ENCODE data around the gene ADD1. TPM values are rescaled to one million over a fixed set of nuclear protein-coding genes. Genes with fewer than 3 reads are reported as not detected.

Gene ADD1
- total and polyA plus RNA-seq, 2 donors (not counting 1 experiment from before 2014, with no cell fraction given) = 302 to 383 TPM

GRCh38 chr4:2807571-2807970 lies 36.1 kb upstream of the ADD1 start:
- no peaks in the 10 kb centered on the region for H3K27me3 Mint-ChIP-seq
- ChIA-PET CTCF (interaction anchor here (0.5 to 1.4 kb wide), 2 partner anchors 22 to 1098 kb away, joined by 3 read pairs; no protein-coding TSS in a partner anchor), POLR2A (interaction anchor here (0.5 to 1.5 kb wide), 4 partner anchors 9 to 244 kb away, joined by 3 to 5 read pairs (median 4); no protein-coding TSS in a partner anchor)
- H3K4me1 ChIP-seq (ENCODE audit: control insufficient read depth in 2 of 2, insufficient read depth in 2 of 2, low read length in 2 of 2) = peaks cover 90 to 95% of the 10 kb centered on the region in 2 donors
- no peaks in the 10 kb centered on the region for H3K27me3 ChIP-seq (replicated peaks in 1 of 4; ENCODE audit: control extremely low read depth in 1 of 4, control insufficient read depth in 3 of 4, insufficient read depth in 4 of 4, low read length in 3 of 4)
- H3K4me2 ChIP-seq (replicated peaks; ENCODE audit: low read depth, low read length, poor library complexity, severe bottlenecking) = peak overlapping the region; percentile 91
- 97% methylated on average over 13 of the region's 13 CpGs for WGBS (ENCODE audit: insufficient coverage)
- H3K4me3 ChIP-seq (ENCODE audit: control extremely low read depth in 1 of 5, extremely low read depth in 1 of 5, insufficient read depth in 1 of 5, low read depth in 2 of 5, low read length in 4 of 5) = no peak overlapping the region
- TF ChIP-seq, protein P1, sequence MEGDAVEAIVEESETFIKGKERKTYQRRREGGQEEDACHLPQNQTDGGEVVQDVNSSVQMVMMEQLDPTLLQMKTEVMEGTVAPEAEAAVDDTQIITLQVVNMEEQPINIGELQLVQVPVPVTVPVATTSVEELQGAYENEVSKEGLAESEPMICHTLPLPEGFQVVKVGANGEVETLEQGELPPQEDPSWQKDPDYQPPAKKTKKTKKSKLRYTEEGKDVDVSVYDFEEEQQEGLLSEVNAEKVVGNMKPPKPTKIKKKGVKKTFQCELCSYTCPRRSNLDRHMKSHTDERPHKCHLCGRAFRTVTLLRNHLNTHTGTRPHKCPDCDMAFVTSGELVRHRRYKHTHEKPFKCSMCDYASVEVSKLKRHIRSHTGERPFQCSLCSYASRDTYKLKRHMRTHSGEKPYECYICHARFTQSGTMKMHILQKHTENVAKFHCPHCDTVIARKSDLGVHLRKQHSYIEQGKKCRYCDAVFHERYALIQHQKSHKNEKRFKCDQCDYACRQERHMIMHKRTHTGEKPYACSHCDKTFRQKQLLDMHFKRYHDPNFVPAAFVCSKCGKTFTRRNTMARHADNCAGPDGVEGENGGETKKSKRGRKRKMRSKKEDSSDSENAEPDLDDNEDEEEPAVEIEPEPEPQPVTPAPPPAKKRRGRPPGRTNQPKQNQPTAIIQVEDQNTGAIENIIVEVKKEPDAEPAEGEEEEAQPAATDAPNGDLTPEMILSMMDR (IDR thresholded peaks at IDR 0.05) = no peak
- no peak for TF ChIP-seq EZH2 (IDR thresholded peaks at IDR 0.05; ENCODE audit: borderline replicate concordance, insufficient read depth, low read depth, low read length, poor library complexity, severe bottlenecking)
- intact Hi-C loops (cut with micrococcal nuclease) = no loop called here
- peaks cover 0 to 10% of the 10 kb centered on the region in 2 experiments for H3K36me3 ChIP-seq (replicated peaks in 1 of 2; ENCODE audit: control extremely low read depth in 1 of 2, control insufficient read depth in 1 of 2, extremely low read depth in 1 of 2, insufficient read depth in 2 of 2, low read length in 1 of 2)
- peak overlapping the region; percentile 80 for H3K4me3 Mint-ChIP-seq
- H3K4me1 Mint-ChIP-seq = peaks cover 79% of the 10 kb centered on the region
- H3K9me3 Mint-ChIP-seq (ENCODE audit: insufficient read depth) = no peaks in the 10 kb centered on the region
- peak overlapping the region; percentile 88 to 89 for H3K27ac ChIP-seq (ENCODE audit: low read length in 2 of 2)
- H3K27ac Mint-ChIP-seq = peak overlapping the region; percentile 96
- H3K9ac ChIP-seq (ENCODE audit: low read length) = no peak overlapping the region
- no peaks in the 10 kb centered on the region for H4K20me1 ChIP-seq (ENCODE audit: control insufficient read depth, insufficient read depth, low read length, poor library complexity, severe bottlenecking)
- no peak for ATAC-seq (ENCODE audit: low read depth)
- H3K79me2 ChIP-seq (ENCODE audit: control insufficient read depth, insufficient read depth, low read length) = peaks cover 91% of the 10 kb centered on the region
- H2AFZ ChIP-seq (ENCODE audit: insufficient read depth, low read depth, low read length, poor library complexity, severe bottlenecking) = no peak overlapping the region
- H3K9me3 ChIP-seq (ENCODE audit: control extremely low read depth in 1 of 3, control insufficient read depth in 2 of 3, insufficient read depth in 1 of 3, low read length in 2 of 3) = no peaks in the 10 kb centered on the region
- no peak for DNase-seq

DNA sequence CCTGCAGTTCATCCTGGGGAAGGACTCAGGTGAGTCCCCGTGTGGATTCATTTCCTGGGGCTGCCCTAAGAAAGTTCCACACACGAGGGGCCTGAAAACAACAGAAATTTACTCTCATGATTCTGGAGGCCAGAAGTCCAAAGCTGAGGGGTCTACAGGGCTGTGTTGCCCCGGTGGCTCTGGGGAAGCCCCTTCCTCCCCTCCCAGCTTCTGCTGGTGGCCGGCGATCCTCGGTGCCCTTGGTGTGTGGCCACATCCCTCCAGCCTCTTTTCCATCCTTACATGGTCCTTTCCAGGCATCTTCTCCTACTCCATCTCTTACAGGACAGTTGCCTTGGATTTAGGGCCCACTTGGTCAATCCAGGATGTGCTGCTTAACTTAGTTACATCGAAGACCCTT lies 35.6 kb upstream of the ADD1 start:
- Histone ChIP-seq H2AFZ (ENCODE audit: insufficient read depth, low read depth, low read length, poor library complexity, severe bottlenecking) (no peak overlapping the region), H3K4me1 (ENCODE audit: control insufficient read depth in 2 of 2, insufficient read depth in 2 of 2, low read length in 2 of 2) (peaks cover 89 to 95% of the 10 kb centered on the region in 2 donors), H4K20me1 (ENCODE audit: control insufficient read depth, insufficient read depth, low read length, poor library complexity, severe bottlenecking) (peaks cover 3% of the 10 kb centered on the region), H3K4me3 (ENCODE audit: control extremely low read depth in 1 of 5, extremely low read depth in 1 of 5, insufficient read depth in 1 of 5, low read depth in 2 of 5, low read length in 4 of 5) (no peak overlapping the region), H3K4me2 (replicated peaks; ENCODE audit: low read depth, low read length, poor library complexity, severe bottlenecking) (peak overlapping the region; percentile 91), H3K9me3 (ENCODE audit: control extremely low read depth in 1 of 3, control insufficient read depth in 2 of 3, insufficient read depth in 1 of 3, low read length in 2 of 3) (no peaks in the 10 kb centered on the region), H3K27ac (ENCODE audit: low read length in 2 of 2) (peak overlapping the region; percentile 88 to 89), H3K79me2 (ENCODE audit: control insufficient read depth, insufficient read depth, low read length) (peaks cover 91% of the 10 kb centered on the region), H3K27me3 (replicated peaks in 1 of 4; ENCODE audit: control extremely low read depth in 1 of 4, control insufficient read depth in 3 of 4, insufficient read depth in 4 of 4, low read length in 3 of 4) (no peaks in the 10 kb centered on the region), H3K36me3 (replicated peaks in 1 of 2; ENCODE audit: control extremely low read depth in 1 of 2, control insufficient read depth in 1 of 2, extremely low read depth in 1 of 2, insufficient read depth in 2 of 2, low read length in 1 of 2) (peaks cover 0 to 9% of the 10 kb centered on the region in 2 experiments), H3K9ac (ENCODE audit: low read length) (no peak overlapping the region)
- Mint-ChIP-seq H3K4me3 (peak overlapping the region; percentile 7), H3K9me3 (ENCODE audit: insufficient read depth) (no peaks in the 10 kb centered on the region), H3K27ac (peak overlapping the region; percentile 67), H3K27me3 (no peaks in the 10 kb centered on the region), H3K4me1 (peaks cover 83% of the 10 kb centered on the region)
- WGBS (ENCODE audit: insufficient coverage) = 87% methylated on average over 6 of the region's 7 CpGs
- no peak for DNase-seq
- ChIA-PET CTCF (interaction anchor here (1.4 kb wide), 1 partner anchor 22 kb away, joined by 3 read pairs; no protein-coding TSS in a partner anchor), POLR2A (interaction anchor here (1.5 kb wide), 1 partner anchor 11 kb away, joined by 5 read pairs; no protein-coding TSS in a partner anchor)
- intact Hi-C loops (cut with micrococcal nuclease) = no loop called here
- TF ChIP-seq, protein P1 (IDR thresholded peaks at IDR 0.05) = no peak
- TF ChIP-seq EZH2 (IDR thresholded peaks at IDR 0.05; ENCODE audit: borderline replicate concordance, insufficient read depth, low read depth, low read length, poor library complexity, severe bottlenecking) = no peak
- ATAC-seq (ENCODE audit: low read depth) = no peak
